AG04449 (cell line): ENCODE measurements around the gene ACTR8.

ENCODE experiments used
- CTCF ChIA-PET: fragments of 350-600 bp; formaldehyde crosslinking; extraction: SDS; loops from one replicate; lab custom pipeline; 2021; ENCODE audit warnings: antibody characterized with exemption; lab: Yijun Ruan, JAX
- POLR2A ChIA-PET: fragments of 400-600, 350-600 bp; formaldehyde crosslinking; extraction: SDS; loops from one replicate; lab custom pipeline; 2020; ENCODE audit warnings: antibody characterized with exemption, inconsistent platforms; lab: Yijun Ruan, JAX
- DNase-seq: peaks from one replicate; pipeline ENCODE4 v3.0.0-alpha.2; 2010; ENCODE audit warnings: low read depth, low spot score
- H3K4me3 ChIP-seq: 2 replicates; pipeline ENCODE4 v1.5.1; 2011; ENCODE audit warnings: low read depth, mild to moderate bottlenecking, control low read depth, low read length
- TF ChIP-seq, protein P1 (sequence below): IDR thresholded peaks from one replicate; pipeline ENCODE4 v1.5.1; 2011; ENCODE audit warnings: mild to moderate bottlenecking, moderate library complexity, low read length, control low read depth, inconsistent platforms; ENCODE audit not compliant: insufficient read depth; ENCODE audit errors: missing control alignments

ACTR8 gene

GRCh38 chr3:53846134-53846850, 35.7 kb downstream of the ACTR8 start, which contains the start of the genes CHDH and IL17RB:
Gene CHDH, minus strand, starts transcription at chr3:53846419. Its CDS starts 22,411 bp downstream, at chr3:53824008.
Gene IL17RB, plus strand, starts transcription at chr3:53846568. Its CDS starts 21 bp downstream, at chr3:53846589.
- CTCF ChIA-PET, result interaction anchor here (1.2 to 2.0 kb wide), 3 partner anchors 14 to 136 kb away, joined by 3 to 4 read pairs (median 3); no protein-coding TSS in a partner anchor
- POLR2A ChIA-PET, result no interaction called here
- H3K4me3 ChIP-seq, result peak within 1 kb of the TSS; percentile 50
- TF ChIP-seq, protein P1, sequence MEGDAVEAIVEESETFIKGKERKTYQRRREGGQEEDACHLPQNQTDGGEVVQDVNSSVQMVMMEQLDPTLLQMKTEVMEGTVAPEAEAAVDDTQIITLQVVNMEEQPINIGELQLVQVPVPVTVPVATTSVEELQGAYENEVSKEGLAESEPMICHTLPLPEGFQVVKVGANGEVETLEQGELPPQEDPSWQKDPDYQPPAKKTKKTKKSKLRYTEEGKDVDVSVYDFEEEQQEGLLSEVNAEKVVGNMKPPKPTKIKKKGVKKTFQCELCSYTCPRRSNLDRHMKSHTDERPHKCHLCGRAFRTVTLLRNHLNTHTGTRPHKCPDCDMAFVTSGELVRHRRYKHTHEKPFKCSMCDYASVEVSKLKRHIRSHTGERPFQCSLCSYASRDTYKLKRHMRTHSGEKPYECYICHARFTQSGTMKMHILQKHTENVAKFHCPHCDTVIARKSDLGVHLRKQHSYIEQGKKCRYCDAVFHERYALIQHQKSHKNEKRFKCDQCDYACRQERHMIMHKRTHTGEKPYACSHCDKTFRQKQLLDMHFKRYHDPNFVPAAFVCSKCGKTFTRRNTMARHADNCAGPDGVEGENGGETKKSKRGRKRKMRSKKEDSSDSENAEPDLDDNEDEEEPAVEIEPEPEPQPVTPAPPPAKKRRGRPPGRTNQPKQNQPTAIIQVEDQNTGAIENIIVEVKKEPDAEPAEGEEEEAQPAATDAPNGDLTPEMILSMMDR, result no peak
- no peak for DNase-seq

DNA sequence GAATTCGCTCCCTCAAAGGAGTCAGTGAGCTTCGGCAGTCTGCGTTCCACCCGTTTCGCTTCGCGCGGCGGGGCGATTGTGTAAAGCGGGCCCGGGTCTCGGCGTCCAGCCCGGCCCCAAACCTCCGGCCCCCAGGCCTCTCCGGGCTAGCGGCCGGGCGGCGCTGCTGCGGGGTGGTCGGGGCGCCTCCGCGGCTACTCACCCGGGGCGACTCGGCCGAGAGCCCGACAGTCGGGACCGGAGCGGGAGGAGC, 36.1 kb downstream of the ACTR8 start:
- H3K4me3 ChIP-seq, result peak overlapping the region; percentile 50
- ChIA-PET CTCF (interaction anchor here (1.2 to 2.0 kb wide), 3 partner anchors 13 to 135 kb away, joined by 3 to 4 read pairs (median 3); no protein-coding TSS in a partner anchor), POLR2A (no interaction called here)
- no peak for DNase-seq
- TF ChIP-seq, protein P1, result no peak

- H3K4me3 ChIP-seq, result peak overlapping the region; percentile 50
- ChIA-PET CTCF (interaction anchor here (0.8 to 2.0 kb wide), 5 partner anchors 10 to 135 kb away, joined by 3 to 4 read pairs (median 3); no protein-coding TSS in a partner anchor), POLR2A (no interaction called here)
These were observed 36.7 kb downstream of the ACTR8 start for GRCh38 chr3:53845103-53845880.

DNA sequence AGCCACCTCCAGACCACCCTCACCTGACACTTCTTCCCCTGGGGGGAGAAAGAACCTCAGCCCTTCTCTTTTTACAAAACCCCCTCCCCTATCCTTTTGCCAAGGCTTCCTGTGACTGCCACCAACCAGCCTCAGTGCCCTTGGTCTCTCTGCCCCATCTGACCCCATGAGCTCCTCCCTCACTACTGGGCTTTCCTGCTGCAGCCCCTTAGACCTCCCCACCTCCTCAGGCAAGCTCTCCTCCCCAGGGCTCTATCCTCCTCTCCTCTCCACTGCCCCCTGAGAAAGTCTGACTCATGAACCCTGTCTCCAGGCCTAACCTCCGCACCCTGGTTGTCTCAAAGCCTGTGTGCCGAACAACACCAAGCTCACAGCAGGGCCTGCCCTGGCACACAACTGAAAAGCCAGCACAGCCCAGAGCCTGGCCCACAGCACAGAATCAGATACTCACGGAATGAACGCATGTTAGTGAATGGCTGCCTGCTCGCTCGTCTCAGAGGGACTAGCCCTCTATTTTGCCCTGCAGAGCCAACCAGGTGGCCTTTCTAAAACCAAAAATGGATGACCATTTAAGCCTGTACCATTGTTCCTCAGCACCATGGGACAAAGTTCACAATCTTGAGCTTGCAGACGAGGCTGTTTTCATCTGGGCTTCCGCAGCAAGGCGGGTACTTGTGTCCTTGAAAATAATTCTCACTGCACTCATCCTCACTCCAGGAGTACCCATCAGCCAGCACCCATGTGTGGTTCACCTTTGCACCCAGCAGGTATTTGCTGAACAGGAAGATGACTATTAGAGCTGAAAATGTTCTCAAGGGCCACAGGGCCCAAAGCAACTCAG, 37.5 kb downstream of the ACTR8 start:
- TF ChIP-seq, protein P1, result no peak
- POLR2A ChIA-PET, result no interaction called here
- no peak overlapping the region for H3K4me3 ChIP-seq
- CTCF ChIA-PET, result interaction anchor here (0.8 to 2.0 kb wide), 5 partner anchors 10 to 134 kb away, joined by 3 to 4 read pairs (median 3); no protein-coding TSS in a partner anchor
- DNase-seq, result no peak

More at GRCh38 chr3:53845103-53845880, 36.7 kb downstream of the ACTR8 start:
- no peak for DNase-seq
- TF ChIP-seq, protein P1, result no peak

DNA sequence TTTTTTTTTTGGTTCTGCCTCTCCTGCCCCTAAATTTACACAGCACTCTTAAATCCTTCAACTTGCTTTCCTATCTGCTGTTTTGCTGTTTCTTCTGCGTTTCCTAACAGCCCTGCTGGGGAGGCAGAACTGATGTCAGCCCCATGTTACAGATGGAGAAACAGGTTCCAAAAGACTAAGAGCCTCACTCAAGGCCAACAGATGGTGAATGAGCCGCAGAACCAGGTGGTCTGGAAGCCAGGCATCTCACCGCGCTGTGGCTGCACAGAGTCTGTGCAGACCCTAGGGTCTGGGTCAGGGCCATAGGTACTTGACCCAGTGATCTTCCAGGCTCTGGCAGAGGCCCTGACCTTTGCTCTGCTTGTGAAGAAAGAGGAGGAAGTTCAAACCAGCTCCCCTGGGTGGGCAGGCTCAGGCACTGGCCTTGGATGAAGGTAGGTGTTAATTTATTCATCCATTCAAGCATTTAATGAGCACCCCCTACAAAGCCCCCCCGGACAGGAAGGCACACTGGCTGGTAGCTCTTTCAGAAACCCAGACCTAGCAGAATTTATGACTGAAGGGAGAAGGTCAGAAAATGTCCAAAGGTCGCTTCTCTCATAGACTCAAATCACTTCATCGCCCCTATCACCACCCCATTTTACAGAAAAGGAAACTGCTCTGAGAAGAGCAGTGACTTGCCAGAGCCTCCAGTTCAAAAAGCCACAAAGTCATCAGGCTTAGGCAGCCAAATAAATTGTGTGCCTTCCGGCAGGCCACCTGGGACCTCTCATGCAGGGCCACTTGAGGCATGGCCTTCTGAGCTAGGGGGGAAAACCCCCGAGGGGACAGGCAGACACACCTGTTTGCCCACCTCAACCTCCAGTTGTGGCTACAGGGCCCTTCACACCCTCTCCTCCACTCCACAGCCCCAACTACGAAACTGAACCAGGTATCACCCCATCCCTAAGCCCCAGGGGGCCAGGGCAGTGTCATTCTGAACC, 38.5 kb downstream of the ACTR8 start:
- ChIA-PET CTCF (no interaction called here), POLR2A (no interaction called here)
- TF ChIP-seq, protein P1, result no peak
- DNase-seq, result no peak
- no peak overlapping the region for H3K4me3 ChIP-seq
